GM23338 (cell line): ENCODE data around the gene RFK.

Source experiments
- CREB1 ChIP-seq: fragments of 250-450 bp; sonication (Bioruptor Pico); IDR thresholded peaks from 2 replicates; pipeline ENCODE4 v1.5.0; 2020; ENCODE audit warnings: low read depth, mild to moderate bottlenecking, moderate library complexity
- EZH2 ChIP-seq: fragments of 200-600 bp; sonication (generic); IDR thresholded peaks from one replicate; pipeline ENCODE4 v1.8.0; 2017; ENCODE audit warnings: antibody characterized with exemption, mild to moderate bottlenecking, low read depth; ENCODE audit not compliant: unreplicated experiment
- EZH2phosphoT487 ChIP-seq: fragments of 200-600 bp; sonication (generic); IDR thresholded peaks from one replicate; pipeline ENCODE4 v1.8.1; 2018; ENCODE audit warnings: antibody characterized with exemption; ENCODE audit not compliant: unreplicated experiment
- POLR2AphosphoS5 ChIP-seq: IDR thresholded peaks from 2 replicates; pipeline ENCODE4 v1.6.1; 2016; ENCODE audit warnings: antibody characterized with exemption, low read depth
- ZNF331 ChIP-seq: fragments of 250-450 bp; sonication (Bioruptor Pico); IDR thresholded peaks from 2 replicates; pipeline ENCODE4 v1.5.0; 2020; ENCODE audit warnings: low read depth, mild to moderate bottlenecking, moderate library complexity
- TF ChIP-seq, protein P1 (sequence below), 2 experiments: fragments of 200-600 bp in 1 of 2; sonication (generic) in 1 of 2; conservative IDR thresholded peaks; 2 replicates each; pipeline versions ENCODE4 v1.5.1 to v1.6.1; 2016 to 2017; ENCODE audit warnings: antibody characterized with exemption in 2 of 2, low read depth in 2 of 2, mild to moderate bottlenecking in 2 of 2, moderate library complexity in 1 of 2
- TF ChIP-seq, protein P2 (sequence below): IDR thresholded peaks from one replicate; pipeline ENCODE4 v1.6.1; 2018; ENCODE audit warnings: antibody characterized with exemption; ENCODE audit not compliant: unreplicated experiment

GRCh38 chr9:76390656-76391055 is 3.6 kb downstream of the RFK start:
- TF ChIP-seq EZH2phosphoT487: no peak
- TF ChIP-seq, protein P1, sequence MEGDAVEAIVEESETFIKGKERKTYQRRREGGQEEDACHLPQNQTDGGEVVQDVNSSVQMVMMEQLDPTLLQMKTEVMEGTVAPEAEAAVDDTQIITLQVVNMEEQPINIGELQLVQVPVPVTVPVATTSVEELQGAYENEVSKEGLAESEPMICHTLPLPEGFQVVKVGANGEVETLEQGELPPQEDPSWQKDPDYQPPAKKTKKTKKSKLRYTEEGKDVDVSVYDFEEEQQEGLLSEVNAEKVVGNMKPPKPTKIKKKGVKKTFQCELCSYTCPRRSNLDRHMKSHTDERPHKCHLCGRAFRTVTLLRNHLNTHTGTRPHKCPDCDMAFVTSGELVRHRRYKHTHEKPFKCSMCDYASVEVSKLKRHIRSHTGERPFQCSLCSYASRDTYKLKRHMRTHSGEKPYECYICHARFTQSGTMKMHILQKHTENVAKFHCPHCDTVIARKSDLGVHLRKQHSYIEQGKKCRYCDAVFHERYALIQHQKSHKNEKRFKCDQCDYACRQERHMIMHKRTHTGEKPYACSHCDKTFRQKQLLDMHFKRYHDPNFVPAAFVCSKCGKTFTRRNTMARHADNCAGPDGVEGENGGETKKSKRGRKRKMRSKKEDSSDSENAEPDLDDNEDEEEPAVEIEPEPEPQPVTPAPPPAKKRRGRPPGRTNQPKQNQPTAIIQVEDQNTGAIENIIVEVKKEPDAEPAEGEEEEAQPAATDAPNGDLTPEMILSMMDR (conservative IDR thresholded peaks at IDR 0.05; ENCODE audit: low read depth in 2 of 2): no peak
- no peak for TF ChIP-seq POLR2AphosphoS5
- no peak for TF ChIP-seq EZH2
- TF ChIP-seq, protein P2, sequence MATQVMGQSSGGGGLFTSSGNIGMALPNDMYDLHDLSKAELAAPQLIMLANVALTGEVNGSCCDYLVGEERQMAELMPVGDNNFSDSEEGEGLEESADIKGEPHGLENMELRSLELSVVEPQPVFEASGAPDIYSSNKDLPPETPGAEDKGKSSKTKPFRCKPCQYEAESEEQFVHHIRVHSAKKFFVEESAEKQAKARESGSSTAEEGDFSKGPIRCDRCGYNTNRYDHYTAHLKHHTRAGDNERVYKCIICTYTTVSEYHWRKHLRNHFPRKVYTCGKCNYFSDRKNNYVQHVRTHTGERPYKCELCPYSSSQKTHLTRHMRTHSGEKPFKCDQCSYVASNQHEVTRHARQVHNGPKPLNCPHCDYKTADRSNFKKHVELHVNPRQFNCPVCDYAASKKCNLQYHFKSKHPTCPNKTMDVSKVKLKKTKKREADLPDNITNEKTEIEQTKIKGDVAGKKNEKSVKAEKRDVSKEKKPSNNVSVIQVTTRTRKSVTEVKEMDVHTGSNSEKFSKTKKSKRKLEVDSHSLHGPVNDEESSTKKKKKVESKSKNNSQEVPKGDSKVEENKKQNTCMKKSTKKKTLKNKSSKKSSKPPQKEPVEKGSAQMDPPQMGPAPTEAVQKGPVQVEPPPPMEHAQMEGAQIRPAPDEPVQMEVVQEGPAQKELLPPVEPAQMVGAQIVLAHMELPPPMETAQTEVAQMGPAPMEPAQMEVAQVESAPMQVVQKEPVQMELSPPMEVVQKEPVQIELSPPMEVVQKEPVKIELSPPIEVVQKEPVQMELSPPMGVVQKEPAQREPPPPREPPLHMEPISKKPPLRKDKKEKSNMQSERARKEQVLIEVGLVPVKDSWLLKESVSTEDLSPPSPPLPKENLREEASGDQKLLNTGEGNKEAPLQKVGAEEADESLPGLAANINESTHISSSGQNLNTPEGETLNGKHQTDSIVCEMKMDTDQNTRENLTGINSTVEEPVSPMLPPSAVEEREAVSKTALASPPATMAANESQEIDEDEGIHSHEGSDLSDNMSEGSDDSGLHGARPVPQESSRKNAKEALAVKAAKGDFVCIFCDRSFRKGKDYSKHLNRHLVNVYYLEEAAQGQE: no peak
- TF ChIP-seq CREB1 (CRISPR knock-in tag): no peak
- TF ChIP-seq ZNF331 (CRISPR knock-in tag): no peak
